Prostate gland (tissue), 2 donors: Measurements from ENCODE around the gene HIPK1. TPM values are rescaled to one million over a fixed set of nuclear protein-coding genes. Genes with fewer than 3 reads are reported as not detected.
A peak's percentile ranks its signal among the peaks of the same experiment; 100 is the strongest.

Source experiments
- DNase-seq: peaks from one replicate; pipeline ENCODE4 v3.0.0-alpha.2; 2019; ENCODE audit warnings: low spot score
- H3K27ac ChIP-seq, 2 donors: fragments of 200-600 bp; sonication (generic); 2 replicates each; pipeline ENCODE4 v1.5.1; 2017 to 2019
- H3K27me3 ChIP-seq: fragments of 200-600 bp; sonication (generic); replicated peaks from 2 replicates; pipeline ENCODE4 v1.5.1; 2019; ENCODE audit not compliant: insufficient read depth
- H3K36me3 ChIP-seq, 2 donors: fragments of 200-600 bp; sonication (generic); 1 replicate in 1 of 2; 2 replicates in 1 of 2; pipeline versions ENCODE4 v1.5.1 to v1.8.1; 2017 to 2019
- H3K4me1 ChIP-seq: fragments of 200-600 bp; sonication (generic); replicated peaks from 2 replicates; pipeline ENCODE4 v1.5.1; 2019
- H3K4me3 ChIP-seq, 2 donors: fragments of 200-600 bp; sonication (generic); 2 replicates each; pipeline ENCODE4 v1.5.1; 2017 to 2019
- H3K9me3 ChIP-seq: fragments of 200-600 bp; sonication (generic); 2 replicates; pipeline ENCODE4 v1.5.1; 2017
- CTCF ChIP-seq, 4 experiments: fragments of 200-600 bp in 2 of 4; fragments of 450-650 bp in 2 of 4; sonication (generic) in 2 of 4; IDR thresholded peaks; 1 replicate in 3 of 4; 2 replicates in 1 of 4; pipeline ENCODE4 v1.5.1; 2016 to 2019; ENCODE audit warnings: antibody characterized with exemption in 4 of 4, mild to moderate bottlenecking in 2 of 4, moderate library complexity in 2 of 4
- POLR2A ChIP-seq: fragments of 450-650 bp; IDR thresholded peaks from one replicate; pipeline ENCODE4 v1.6.1; 2016; ENCODE audit warnings: antibody characterized with exemption, mild to moderate bottlenecking
- POLR2AphosphoS5 ChIP-seq: sonication (generic); formaldehyde crosslinking; IDR thresholded peaks from one replicate; pipeline ENCODE4 v1.6.1; 2017; ENCODE audit warnings: antibody characterized with exemption
- WGBS: methylation state at CpG from one replicate; pipeline ENCODE4 v1.1.5; 2018; 5-methylcytosine and 5-hydroxymethylcytosine counted together
- intact Hi-C: fragments of 100-400 bp; cut with DNase I; formaldehyde crosslinking; loops from one replicate; pipeline ENCODE4 v1.14.2; 2022
- total RNA-seq, 2 donors: library from RNA; depleted of rRNA; stranded (reverse); fragments of >200 nt; gene quantifications; one replicate each; pipeline ENCODE4 v1.1.0, GENCODE V29; 2016

The HIPK1 gene
- total RNA-seq, 2 donors from 2014 or later: 43.5 to 76.3 TPM

- Histone ChIP-seq H3K4me1 (no peaks in the 10 kb centered on the region), H3K36me3 (peaks cover 0 to 7% of the 10 kb centered on the region in 2 donors), H3K27me3 (no peaks in the 10 kb centered on the region), H3K27ac (no peak overlapping the region), H3K9me3 (no peaks in the 10 kb centered on the region), H3K4me3 (no peak overlapping the region)
- 83% methylated on average over 4 of the region's 4 CpGs for WGBS
- no peak for DNase-seq
- intact Hi-C loops: no loop called here
- no peak for TF ChIP-seq POLR2A
- no peak for TF ChIP-seq POLR2AphosphoS5
- no peak for TF ChIP-seq CTCF (IDR thresholded peaks at IDR 0.05)
These were observed 36.7 kb downstream of the HIPK1 start for GRCh38 chr1:113965703-113966412.

- intact Hi-C loops: loop anchor here (10.0 kb wide), 1 partner anchor 138 kb away; no protein-coding TSS in a partner anchor
- Histone ChIP-seq H3K4me1 (no peaks in the 10 kb centered on the region), H3K36me3 (peaks cover 6 to 10% of the 10 kb centered on the region in 2 donors), H3K9me3 (no peaks in the 10 kb centered on the region), H3K27ac (no peak overlapping the region), H3K4me3 (no peak overlapping the region), H3K27me3 (no peaks in the 10 kb centered on the region)
- TF ChIP-seq POLR2AphosphoS5: no peak
- TF ChIP-seq POLR2A: no peak
- no peak for TF ChIP-seq CTCF (IDR thresholded peaks at IDR 0.05)
- DNase-seq: no peak
- WGBS: 87% methylated on average over 9 of the region's 9 CpGs
These were observed 43.8 kb downstream of the HIPK1 start for GRCh38 chr1:113972954-113973353.

- intact Hi-C loops: loop anchor here (5.0 to 10.0 kb wide), 2 partner anchors 141 to 177 kb away; partner anchors contain the start of gene SYT6
These were observed 46.2 kb downstream of the HIPK1 start for GRCh38 chr1:113975211-113975895.

GRCh38 chr1:113976609-113977278 is 47.6 kb downstream of the HIPK1 start:
- Histone ChIP-seq H3K27me3 (no peaks in the 10 kb centered on the region), H3K4me3 (no peak overlapping the region), H3K4me1 (no peaks in the 10 kb centered on the region), H3K36me3 (peaks cover 4 to 6% of the 10 kb centered on the region in 2 donors), H3K27ac (no peak overlapping the region), H3K9me3 (no peaks in the 10 kb centered on the region)
- TF ChIP-seq POLR2AphosphoS5 (no peak), CTCF (IDR thresholded peaks at IDR 0.05) (peak in 1 of 4 experiments; percentile 14), POLR2A (no peak)
- no peak for DNase-seq
- intact Hi-C loops: loop anchor here (5.0 to 10.0 kb wide), 2 partner anchors 142 to 176 kb away; partner anchors contain the start of gene SYT6
- WGBS: 55% methylated on average over 4 of the region's 4 CpGs

More at GRCh38 chr1:113975211-113975895, 46.2 kb downstream of the HIPK1 start:
- TF ChIP-seq POLR2AphosphoS5 (no peak), POLR2A (no peak), CTCF (IDR thresholded peaks at IDR 0.05) (no peak)
- no peaks in the 10 kb centered on the region for H3K27me3 ChIP-seq
- no peaks in the 10 kb centered on the region for H3K4me1 ChIP-seq
- WGBS: 71% methylated on average over 4 of the region's 4 CpGs
- H3K9me3 ChIP-seq: no peaks in the 10 kb centered on the region
- no peak overlapping the region for H3K4me3 ChIP-seq
- peaks cover 4 to 6% of the 10 kb centered on the region in 2 donors for H3K36me3 ChIP-seq
- no peak for DNase-seq
- H3K27ac ChIP-seq: no peak overlapping the region
